ENCODE measurements around the gene YBX1. TPM values are rescaled to one million over a fixed set of nuclear protein-coding genes. Genes with fewer than 3 reads are reported as not detected.
A peak's percentile ranks its signal among the peaks of the same experiment; 100 is the strongest.

YBX1 gene
- total and polyA plus RNA-seq, 2 of the 13 experiments (the other 11 are each of a cell fraction or from before 2014, with no cell fraction given): 339 to 628 TPM

DNA sequence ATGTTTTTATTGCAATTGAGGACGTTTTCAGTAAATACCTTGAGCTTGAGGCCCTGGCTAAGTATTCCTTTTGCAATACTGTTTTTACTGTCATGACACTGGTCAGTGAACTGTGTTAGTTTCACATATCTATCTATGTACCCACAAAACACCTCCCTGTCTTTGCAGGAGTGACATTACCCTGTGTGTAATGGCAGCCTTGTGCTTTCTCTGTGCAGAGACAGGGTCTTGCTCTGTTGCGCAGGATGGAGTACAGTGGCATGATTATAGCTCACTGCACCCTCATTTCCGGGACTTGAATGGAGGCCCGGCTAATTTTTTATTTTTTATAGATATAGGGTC is 8.9 kb downstream of the YBX1 start:
- peaks cover 75% of the 10 kb centered on the region for H3K4me1 ChIP-seq (ENCODE audit: insufficient read depth, low read length)
- CTCF ChIA-PET (ENCODE audit: low intra/inter-chr PET ratio, low total read pairs): interaction anchor here (1.8 kb wide), 1 partner anchor 113 kb away, joined by 7 read pairs; no protein-coding TSS in a partner anchor
- 76% methylated on average over 4 of the region's 4 CpGs for WGBS (ENCODE audit: low lambda C conversion rate)
- H4K20me1 ChIP-seq (ENCODE audit: insufficient read depth, low read length): peaks cover 90% of the 10 kb centered on the region
- intact Hi-C loops (cut with micrococcal nuclease; ENCODE audit: unreplicated experiment) (no loop called here), in situ Hi-C loops (cut with HindIII; ENCODE audit: extremely low pct_ligation_motif_present, low pct_unique_long_range_greater_than_20kb) (no loop called here)
- no peak for DNase-seq (ENCODE audit: low spot score)
- no peaks in the 10 kb centered on the region for H3K9me3 ChIP-seq (ENCODE audit: low read length)
- peaks cover 100% of the 10 kb centered on the region for H3K79me2 ChIP-seq (ENCODE audit: insufficient read depth, low read length)
- ATAC-seq: no peak
- no peak overlapping the region for H3K27ac ChIP-seq (ENCODE audit: extremely low read length, insufficient read depth, low read length)
- H3K27me3 ChIP-seq (ENCODE audit: control insufficient read depth in 1 of 2, insufficient read depth in 2 of 2, low read length in 2 of 2): no peaks in the 10 kb centered on the region
- POLR2A ChIA-PET: interaction anchor here (3.0 kb wide), 1 partner anchor 9 kb away, joined by 21 read pairs; the partner anchor contains the start of gene YBX1
- H3K4me2 ChIP-seq (ENCODE audit: low read depth, low read length): peak overlapping the region; percentile 11
- no TSS peak for BruUV-seq (replicated peaks)
- no peak overlapping the region for H3K4me3 ChIP-seq (replicated peaks in 1 of 3; ENCODE audit: insufficient read depth in 1 of 3, low read depth in 2 of 3, low read length in 3 of 3)
- FAIRE-seq: no peak
- H3K36me3 ChIP-seq (replicated peaks in 1 of 2; ENCODE audit: control insufficient read depth in 1 of 2, insufficient read depth in 2 of 2, low read length in 2 of 2): peaks cover 13 to 48% of the 10 kb centered on the region in 2 experiments
- H2AFZ ChIP-seq (ENCODE audit: low read length): no peak overlapping the region
- TF ChIP-seq ZNF549 (CRISPR knock-in tag; IDR thresholded peaks at IDR 0.05): no peak
- peak in 1 of 2 experiments; percentile 25; a peak in 1 of 4 replicates for TF ChIP-seq POLR2A (IDR thresholded peaks at IDR 0.05; ENCODE audit: insufficient read depth in 1 of 2, low read depth in 2 of 2, low read length in 2 of 2)
- TF ChIP-seq KLF16 (CRISPR knock-in tag; IDR thresholded peaks at IDR 0.05): no peak
- TF ChIP-seq ZZZ3 (CRISPR knock-in tag; IDR thresholded peaks at IDR 0.05; ENCODE audit: borderline replicate concordance): no peak
- TF ChIP-seq CAMTA2 (CRISPR knock-in tag; IDR thresholded peaks at IDR 0.05; ENCODE audit: borderline replicate concordance): no peak
- TF ChIP-seq, protein P1, sequence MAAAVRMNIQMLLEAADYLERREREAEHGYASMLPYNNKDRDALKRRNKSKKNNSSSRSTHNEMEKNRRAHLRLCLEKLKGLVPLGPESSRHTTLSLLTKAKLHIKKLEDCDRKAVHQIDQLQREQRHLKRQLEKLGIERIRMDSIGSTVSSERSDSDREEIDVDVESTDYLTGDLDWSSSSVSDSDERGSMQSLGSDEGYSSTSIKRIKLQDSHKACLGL (CRISPR knock-in tag; IDR thresholded peaks at IDR 0.05): no peak
- TF ChIP-seq ZNF430 (CRISPR knock-in tag; IDR thresholded peaks at IDR 0.05): no peak
- TF ChIP-seq STAG1 (CRISPR knock-in tag; IDR thresholded peaks at IDR 0.05): peak; percentile 0; the same call in 1 of the 2 replicates
- no peak for TF ChIP-seq ZNF253 (CRISPR knock-in tag; IDR thresholded peaks at IDR 0.05; ENCODE audit: borderline replicate concordance)
- no peak for TF ChIP-seq ZNF160 (CRISPR knock-in tag; IDR thresholded peaks at IDR 0.05)
- TF ChIP-seq, protein P2, sequence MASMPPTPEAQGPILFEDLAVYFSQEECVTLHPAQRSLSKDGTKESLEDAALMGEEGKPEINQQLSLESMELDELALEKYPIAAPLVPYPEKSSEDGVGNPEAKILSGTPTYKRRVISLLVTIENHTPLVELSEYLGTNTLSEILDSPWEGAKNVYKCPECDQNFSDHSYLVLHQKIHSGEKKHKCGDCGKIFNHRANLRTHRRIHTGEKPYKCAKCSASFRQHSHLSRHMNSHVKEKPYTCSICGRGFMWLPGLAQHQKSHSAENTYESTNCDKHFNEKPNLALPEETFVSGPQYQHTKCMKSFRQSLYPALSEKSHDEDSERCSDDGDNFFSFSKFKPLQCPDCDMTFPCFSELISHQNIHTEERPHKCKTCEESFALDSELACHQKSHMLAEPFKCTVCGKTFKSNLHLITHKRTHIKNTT (CRISPR knock-in tag; IDR thresholded peaks at IDR 0.05): no peak
- TF ChIP-seq, protein P3, sequence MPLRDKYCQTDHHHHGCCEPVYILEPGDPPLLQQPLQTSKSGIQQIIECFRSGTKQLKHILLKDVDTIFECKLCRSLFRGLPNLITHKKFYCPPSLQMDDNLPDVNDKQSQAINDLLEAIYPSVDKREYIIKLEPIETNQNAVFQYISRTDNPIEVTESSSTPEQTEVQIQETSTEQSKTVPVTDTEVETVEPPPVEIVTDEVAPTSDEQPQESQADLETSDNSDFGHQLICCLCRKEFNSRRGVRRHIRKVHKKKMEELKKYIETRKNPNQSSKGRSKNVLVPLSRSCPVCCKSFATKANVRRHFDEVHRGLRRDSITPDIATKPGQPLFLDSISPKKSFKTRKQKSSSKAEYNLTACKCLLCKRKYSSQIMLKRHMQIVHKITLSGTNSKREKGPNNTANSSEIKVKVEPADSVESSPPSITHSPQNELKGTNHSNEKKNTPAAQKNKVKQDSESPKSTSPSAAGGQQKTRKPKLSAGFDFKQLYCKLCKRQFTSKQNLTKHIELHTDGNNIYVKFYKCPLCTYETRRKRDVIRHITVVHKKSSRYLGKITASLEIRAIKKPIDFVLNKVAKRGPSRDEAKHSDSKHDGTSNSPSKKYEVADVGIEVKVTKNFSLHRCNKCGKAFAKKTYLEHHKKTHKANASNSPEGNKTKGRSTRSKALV (CRISPR knock-in tag; IDR thresholded peaks at IDR 0.05): no peak
- TF ChIP-seq ZNF7 (CRISPR knock-in tag; IDR thresholded peaks at IDR 0.05): no peak
- H3K9ac ChIP-seq (ENCODE audit: insufficient read depth, low read depth, low read length): no peak overlapping the region

Data from HepG2 (cell line).